ENCODE measurements around the gene RNF222. TPM values are rescaled to one million over a fixed set of nuclear protein-coding genes. Genes with fewer than 3 reads are reported as not detected.
A peak's percentile ranks its signal among the peaks of the same experiment; 100 is the strongest.

The RNF222 gene
- total RNA-seq, 1 donor from 2014 or later, result not detected

DNA sequence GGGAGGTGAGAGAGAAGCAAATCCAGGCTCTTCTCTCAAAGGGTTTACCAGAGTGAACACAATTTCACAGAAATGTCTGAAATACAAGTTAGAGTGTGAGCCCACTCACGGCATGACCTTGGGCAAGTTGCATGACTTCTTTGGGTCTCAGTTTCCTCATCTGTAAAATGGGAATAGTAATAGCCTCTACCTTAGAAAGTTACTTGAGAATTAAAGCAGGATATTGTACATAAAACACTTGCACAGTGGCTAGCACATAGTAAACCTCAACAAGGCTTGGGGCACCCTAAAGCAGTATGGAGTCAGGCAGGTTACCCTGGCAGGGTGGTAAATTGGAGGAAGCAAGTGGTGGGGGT is 13.2 kb upstream of the RNF222 start:
- no peak for DNase-seq (ENCODE audit: low spot score)

DNA sequence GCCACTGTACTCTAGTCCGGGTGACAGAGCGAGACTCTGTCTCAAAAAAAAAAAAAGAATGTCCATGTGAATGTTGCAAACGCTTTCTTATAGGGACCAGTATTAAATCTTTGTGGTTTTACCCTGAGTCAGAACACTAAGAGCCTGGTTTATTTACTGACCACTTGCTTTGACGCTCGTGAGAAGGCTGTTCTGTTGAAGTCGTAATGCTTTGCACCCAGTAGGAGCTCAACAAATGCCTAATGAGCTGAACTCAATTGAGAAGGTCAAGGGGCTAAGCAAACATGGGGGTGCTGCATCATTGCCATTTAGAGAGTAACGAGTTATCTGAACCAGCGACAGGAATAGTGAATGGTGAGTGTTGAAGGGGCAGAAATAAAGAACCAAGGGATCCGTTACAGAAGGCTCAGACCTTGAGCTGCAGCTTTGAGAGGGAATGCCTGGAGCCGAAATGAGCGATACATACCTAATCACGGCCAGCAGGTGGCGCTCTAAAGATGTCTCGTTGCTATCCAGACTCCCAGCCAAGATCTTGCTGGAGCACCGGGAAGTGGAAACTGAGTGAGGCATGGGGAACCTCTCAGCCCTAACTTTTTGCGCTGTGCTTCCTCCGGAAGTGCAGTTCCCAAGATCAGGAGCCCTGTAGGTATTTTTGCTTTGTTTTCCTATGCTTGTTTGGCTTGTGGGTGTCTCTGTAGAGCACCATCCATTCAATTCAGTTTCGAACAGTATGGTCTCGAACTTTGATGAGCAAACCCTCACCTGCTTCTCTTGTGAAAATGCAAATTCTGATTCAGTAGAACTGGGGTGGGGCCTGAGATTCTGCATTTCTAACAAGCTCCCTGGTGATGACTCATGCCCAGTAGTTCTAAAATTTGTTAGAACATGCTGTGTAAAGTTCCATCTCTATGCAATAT is 12.6 kb upstream of the RNF222 start:
- DNase-seq (ENCODE audit: low spot score), result peak; percentile 92

DNA sequence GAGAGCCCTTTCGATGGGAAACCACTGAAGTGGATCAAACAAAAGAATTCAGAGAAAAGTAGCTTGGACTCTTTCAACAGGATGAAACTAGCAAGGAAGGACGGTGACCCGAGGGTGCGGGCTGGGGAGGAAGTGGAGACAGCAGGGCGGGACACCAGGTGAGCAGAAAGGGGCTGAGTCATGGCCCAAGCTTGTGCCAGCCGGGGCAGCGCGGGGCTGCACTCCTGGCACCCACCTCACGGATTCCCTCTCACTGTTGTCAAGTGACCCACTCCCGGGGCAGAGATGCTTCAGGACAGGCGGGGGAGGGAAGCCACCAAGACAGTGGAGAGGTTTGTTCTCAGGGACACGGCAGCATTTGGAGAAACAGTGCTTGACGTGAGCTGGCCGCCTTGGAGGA is 10.7 kb upstream of the RNF222 start:
- DNase-seq (ENCODE audit: low spot score), result peak; percentile 70

DNA sequence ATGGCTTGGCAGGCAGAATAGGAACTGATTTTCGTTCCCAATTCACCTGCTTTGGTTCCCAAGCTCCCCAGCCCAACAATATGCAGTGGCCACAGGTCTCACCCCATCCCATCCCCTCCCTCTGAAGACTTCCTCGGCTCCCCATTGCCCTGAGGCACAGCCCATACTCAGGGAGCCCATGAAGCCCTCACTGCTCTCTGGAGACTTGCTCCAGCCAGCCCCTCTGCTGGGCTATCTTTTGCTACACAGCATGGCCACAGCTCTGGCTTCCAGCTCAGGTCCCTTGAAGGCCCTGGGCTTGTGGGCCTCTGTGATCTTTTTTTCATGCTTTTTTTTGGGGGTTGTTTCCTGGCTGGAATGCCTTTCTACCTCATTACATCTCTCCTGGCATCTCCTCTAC is 8.5 kb upstream of the RNF222 start:
- DNase-seq (ENCODE audit: low spot score), result no peak

DNA sequence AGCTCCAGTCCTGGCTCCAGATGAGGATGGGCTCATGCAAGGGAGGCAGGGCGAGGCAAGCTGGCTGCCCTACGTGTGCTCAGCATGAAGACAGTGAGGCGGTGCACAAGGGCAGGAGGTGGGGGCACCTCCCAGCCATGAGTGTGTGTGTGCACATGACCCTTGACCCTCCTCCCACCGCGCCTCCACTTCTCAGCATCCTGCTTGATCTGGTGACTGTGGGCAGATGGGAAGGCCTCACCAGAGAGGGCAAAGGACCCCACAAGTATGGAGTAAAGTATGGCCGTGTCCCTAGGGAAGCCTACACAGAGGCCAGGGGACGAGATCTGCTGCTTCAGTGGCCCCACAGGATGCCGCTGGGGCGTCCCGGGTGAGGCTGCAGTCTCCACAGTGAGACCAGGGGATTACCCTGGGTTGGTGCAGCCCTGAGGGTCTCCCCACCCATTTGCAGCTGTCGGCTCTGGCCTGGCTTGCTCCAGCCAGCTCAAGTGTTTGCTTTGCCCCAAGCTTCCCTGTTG is 7.9 kb upstream of the RNF222 start:
- no peak for DNase-seq (ENCODE audit: low spot score)

DNA sequence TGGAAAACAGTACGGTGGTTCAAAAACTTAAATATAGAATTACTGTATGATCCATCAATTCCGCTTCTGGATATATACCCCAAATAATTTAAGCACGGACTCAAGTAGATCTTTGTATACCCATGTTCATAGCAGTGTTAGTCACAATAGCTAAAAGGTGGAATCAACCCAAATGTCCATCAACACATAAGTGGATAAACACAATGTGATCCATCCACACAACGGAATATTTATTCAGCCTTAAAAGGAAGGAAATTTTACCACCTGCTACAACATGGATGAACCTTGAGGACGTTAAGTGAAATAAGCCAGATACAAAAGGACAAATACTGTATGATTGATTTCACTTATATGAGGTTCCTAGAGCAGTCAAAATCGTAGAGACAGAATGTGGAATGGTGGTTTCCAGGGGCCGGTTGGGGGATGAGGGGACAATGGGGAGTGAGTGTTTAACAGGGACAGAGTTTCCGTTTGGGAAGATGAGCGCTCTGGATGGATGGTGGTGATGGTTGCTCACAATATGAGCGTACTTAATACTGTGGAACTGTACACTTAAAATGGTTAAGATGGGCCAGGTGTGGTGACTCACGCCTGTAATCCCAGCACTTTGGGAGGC is 5.4 kb upstream of the RNF222 start:
- no peak for DNase-seq (ENCODE audit: low spot score)

DNA sequence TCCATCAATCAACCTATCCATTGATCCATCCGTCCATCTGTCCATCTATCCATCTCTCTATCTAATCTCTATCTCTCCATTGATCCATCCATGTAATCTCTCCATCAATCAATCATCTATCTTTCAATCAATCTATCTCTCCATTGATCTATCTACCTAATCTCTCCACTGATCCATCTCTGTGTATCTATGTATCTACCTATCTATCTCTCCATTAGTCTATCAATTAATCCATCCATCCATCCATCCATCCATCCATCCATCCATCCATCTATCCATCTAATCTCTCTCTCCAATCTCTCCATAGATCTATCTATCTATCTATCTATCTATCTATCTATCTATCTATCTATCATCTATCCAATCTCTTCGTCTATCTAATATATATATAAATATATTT is 3.5 kb upstream of the RNF222 start:
- DNase-seq (ENCODE audit: low spot score), result no peak

DNA sequence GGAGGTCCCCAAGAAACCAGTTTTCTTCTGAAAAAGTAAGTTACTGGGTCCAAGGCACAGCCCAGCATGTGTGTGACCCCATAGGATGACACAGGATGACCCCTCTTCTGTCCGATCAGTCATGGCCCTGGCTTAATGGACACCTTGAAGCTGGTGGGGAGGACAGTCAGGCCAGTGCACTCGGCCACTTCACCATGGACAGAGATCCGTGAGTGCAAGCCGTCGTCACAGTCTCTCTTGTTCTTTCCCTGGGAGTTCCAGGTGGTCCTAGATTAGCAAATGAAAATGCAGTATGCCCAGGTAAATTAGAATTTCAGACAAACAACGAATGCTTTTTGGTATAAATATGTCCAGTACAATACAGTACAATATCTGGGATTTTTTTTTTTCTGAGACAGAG is 1.4 kb upstream of the RNF222 start:
- no peak for DNase-seq (ENCODE audit: low spot score)

DNA sequence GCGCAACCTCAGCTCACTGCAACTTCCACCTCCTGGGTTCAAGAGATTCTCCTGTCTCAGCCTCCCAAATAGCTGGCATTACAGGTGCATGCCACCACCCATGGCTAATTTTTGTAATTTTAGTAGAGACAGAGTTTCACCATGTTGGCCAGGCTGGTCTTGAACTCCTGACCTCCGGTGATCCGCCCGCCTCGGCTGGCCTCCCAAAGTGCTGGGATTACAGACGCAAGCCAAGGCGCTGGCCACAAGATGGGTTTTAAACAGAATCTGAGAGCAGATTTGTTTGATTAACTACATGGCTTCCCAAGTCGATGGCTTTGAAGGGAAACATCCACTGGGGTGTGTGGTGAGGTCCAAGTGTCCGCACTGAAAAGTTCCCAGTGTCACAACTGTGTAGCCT is 3.1 kb downstream of the RNF222 start:
- peak; percentile 18 for DNase-seq (ENCODE audit: low spot score)

DNA sequence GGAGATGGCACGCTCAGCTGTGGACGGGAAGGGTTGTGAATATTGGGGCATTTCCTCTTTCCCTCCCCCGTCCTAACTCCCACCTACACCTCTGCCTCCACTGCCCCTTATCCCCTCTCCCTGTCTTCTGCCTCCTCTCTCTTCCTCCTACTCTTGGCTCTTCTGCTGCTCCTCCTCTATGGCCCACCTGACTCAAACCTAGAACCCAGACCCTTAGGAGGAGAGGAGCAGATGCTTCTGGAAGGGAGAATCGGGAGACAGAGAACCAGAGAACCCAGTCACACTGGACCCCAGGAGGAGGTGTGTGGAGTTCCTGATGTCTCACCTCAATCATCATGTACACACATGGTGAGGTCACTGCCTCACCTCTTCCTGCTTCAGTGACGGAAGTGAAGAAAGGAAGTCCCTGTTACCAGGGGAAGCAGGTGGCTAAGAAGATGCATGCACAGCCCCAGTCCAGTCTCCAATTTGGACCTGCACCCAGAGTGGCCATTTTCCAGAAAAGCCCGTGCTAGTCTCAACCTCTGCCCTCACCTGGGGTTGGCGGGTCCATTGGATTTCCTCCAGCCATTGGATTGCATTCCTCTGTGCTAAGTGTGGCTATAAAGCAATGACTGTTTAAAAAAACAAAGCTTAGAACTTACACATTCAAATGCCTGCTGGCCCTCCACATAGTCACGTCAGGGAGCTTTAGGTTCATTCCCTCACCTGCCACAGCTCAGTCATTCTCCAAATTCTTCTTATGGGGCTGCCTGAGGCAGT is 4.0 kb downstream of the RNF222 start:
- DNase-seq (ENCODE audit: low spot score), result no peak

DNA sequence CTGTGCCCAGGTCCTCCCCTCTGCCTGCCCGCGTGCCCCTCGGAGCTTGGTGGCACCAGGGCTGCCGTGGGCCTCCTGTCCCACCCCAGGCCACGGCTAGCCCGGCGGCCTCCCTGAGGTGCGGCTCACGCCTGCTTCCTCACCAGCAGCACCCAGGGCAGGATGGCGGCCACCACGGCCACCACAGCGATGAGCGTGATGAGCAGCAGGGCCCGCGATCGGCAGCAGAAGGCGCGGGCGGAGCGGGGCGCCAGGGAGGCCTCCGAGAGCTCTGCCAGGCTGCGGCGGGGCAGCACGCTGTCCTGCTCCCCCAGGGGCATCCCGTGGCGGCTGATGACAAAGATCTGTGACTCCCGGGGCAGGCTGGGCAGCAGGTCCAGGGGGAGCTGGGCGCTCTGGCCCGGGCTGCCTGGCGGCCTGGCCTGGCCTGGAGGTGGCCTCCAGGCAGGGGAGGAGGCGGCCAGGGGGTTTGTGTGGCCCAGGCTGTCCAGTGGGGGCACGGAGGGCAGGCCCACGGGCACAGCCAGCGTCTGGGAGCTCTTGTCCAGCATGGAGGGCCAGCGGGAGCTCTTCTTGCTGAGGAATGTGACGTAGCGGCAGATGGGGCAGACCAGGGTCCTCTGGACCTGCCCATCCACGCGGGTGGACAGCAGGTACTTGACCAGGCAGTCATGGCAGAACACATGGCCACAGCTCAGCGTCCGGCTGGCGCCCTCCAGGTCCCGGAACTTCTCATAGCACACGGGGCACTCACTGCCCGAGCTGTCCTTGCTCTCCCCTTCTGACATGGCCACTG is 4.8 kb downstream of the RNF222 start:
- DNase-seq (ENCODE audit: low spot score), result no peak

DNA sequence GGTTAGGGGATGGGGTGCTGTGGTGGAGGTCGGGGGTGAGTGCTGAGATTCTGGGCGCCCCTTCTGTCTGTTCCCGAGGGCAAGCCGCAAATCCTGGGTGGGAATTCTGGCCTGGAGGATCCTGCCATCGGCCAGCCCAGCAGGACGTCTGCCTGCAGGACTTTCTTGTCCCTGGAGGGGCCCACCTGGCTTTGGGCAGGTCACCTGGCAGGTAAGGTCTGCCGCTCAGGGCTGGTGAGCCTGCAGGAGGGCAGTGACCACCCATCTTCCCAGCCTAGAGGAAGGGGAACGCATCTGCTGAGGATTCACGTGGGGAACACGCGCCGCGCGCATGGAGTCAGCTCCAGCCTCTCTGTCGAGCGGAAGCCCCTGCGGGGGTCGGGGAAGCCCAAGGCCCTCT is 5.4 kb downstream of the RNF222 start:
- no peak for DNase-seq (ENCODE audit: low spot score)

DNA sequence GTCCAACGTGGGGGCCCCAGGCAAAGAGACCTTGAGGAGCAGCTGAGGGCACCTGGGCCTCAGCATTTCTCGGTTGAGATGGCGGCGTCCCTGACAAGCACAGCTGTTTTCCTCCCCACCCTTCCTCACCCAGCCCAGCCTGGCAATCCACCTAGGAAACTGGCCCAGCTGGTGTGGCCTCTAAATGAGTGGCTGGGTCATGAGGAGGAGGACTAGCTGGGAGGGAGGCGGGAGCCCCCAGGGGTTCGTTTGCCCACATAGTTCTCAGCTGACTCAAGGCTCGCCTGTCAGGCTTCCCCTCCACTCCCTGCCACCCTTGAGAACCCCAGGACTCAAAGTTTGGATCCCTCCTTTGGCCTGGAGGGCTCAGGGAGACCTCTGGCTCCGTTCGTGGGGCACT is 5.9 kb downstream of the RNF222 start:
- no peak for DNase-seq (ENCODE audit: low spot score)

DNA sequence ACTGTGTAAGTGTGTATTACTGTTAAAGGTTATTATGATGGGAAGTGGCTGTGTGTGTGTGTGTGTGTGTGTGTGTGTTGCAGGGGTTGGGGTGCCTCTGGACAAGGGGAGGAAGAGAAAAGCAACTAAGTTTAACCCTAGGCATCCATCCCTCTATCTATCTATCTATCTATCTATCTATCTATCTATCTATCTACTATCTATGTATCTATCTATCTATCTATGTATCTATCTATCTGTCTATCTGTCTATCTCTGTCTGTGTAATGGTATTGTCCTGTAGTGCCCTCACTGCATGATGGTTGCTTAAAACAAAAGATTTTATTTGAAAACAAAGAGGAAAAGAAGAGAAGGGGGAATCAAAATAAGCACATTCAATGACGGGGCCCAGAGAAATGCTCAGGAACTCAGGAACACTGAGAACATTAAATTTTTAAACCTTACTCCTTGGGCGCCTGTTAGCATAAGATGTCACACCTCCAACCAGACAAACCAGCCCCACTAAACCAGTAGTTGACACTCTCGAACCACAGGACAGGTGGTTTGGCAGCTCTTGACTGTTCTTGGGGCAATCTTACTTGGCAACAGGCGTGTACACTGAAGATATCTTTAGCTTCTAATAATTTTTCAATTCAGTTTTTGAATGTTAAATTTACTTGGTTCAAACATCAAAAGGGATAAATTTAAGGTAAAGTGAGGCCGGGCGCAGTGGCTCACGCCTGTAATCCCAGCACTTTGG is 9.5 kb downstream of the RNF222 start:
- DNase-seq (ENCODE audit: low spot score), result no peak

DNA sequence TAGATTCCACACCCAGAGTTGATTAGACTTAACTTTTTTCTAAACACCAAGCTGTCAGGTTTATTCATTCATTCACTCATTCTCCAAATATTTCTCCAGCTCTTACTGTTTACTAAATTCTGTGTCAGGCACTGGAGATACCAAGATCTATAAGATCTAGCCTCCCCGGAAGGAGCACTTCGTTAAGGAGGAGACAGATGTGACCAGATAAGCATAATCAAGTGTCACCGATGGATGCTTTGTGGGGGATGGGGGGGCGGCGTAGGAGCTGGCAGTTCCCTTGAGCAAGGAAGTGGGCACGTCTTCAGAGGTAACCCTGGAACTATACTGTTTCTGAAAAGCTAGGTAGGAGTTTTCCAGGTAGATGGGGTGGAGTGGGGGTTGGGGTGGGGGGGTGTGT is 10.8 kb downstream of the RNF222 start:
- DNase-seq (ENCODE audit: low spot score), result no peak

DNA sequence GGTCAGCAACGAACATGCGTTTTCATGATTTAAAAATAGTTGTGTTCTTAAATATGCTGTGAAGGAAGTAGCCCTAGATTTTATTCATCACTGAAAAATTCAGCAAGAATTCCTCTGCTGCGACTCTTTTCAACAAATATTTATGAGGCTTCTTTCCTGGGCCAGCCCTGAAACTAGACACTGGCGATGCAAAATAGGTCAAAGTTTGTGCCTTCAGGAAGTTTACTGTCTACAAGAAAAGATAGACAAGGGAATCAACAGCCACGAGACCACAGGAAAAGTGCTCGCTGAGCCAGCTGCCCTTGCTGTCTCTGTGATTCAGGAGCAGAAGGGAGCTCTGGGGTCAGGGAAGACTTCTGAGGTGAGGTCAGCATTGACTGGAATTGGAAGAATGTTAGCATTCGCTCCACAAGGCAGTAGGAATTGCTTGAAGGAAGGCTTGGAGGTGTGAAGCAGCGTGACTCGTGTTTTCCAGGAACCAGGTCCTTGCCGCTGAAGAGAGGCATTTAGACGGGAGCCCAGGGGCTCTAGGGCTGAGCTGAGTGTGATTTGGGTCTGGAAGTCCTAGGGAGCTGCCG is 12.7 kb downstream of the RNF222 start:
- no peak for DNase-seq (ENCODE audit: low spot score)

DNA sequence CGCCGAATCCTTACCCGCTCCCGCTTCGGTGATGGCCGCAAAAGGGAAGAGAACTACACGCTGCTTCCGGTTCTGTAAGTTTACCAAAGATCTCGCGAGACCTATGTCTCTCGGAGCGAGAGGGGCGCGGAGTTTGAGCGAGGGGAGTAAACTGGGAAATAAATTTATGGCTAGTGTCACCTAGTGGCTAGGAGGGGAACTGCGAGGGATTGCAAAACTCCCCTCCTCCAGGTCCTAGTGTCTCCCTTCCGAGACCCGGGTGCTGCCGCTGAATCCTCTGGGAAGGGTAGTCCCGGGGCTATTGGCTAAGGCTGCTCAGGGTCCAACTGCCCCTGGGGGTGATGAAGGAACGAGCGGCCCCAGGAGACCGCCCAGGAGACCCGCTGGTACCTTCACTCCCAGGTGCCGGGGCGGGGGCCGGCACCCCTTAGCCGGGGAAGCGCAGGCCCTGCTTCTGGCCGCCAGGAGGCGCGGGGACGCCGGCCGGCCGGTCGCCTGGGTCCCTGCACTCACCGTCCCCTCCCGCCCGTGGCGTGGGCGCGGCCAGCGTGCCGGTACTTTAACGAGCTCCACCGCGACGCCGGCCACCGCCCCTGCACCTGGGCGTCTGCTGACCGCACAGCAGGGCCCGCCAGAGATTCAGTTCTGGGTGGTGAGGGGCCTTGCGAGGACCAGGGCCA is 14.3 kb downstream of the RNF222 start, which contains the start of gene RPL26:
Gene RPL26 (minus strand): TSS at position 51 of the 680 bp plus-strand sequence. CDS start 883 bp downstream, outside the sequence.
- DNase-seq (ENCODE audit: low spot score), result peak; percentile 98

DNA sequence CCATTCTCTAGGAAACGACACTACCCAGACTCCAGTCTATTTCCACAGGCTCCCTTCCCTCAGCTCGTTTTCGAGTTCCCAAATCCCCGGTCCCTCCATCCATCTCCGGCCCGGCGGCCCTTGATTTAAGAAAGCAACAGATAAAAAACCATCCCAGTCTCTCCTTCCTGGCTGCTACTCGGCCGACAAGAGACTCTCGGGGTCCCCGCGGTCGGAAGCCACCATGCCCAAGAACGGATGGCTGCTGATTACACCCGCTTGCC is 14.8 kb downstream of the RNF222 start:
- no peak for DNase-seq (ENCODE audit: low spot score)

DNA sequence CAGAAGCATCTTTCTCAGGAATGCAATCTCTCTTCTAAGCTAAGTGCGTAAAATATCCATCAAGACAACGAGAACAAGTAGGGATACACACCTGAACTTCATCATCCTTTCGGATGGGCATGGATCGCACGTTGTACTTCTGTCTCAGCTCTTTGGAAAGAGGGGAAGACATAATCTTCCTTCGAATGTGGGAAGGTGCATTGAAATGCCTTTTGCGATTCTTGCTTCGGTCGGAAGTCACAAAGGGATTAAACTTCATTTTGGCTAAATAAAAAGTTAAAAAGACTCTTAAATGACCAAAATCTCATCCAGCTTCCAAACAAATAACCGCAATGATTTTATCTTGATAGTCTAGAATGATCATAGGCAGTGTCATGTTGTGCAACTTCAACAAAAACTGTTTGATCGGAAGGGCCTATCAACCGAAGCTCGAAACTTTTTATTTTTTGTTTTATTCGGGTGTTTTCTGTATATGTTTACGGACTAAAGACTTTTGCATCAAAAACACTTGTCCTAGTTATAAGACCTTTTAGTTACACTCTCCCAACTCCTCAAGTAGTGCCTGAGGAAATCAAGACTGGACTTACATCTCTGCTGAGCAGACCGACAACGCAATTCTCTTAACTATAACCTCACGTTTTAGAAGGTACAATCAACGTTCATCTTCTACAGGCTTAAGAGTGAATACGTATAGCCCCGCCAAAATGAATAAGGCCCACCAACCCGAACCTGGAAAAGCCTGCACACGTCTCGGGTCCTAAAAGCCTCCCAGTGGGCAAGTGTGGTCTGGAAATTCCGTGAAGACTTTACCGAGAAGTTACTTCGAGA is 15.4 kb downstream of the RNF222 start:
- no peak for DNase-seq (ENCODE audit: low spot score)
